ENCODE data around the gene IFNA2. TPM values are rescaled to one million over a fixed set of nuclear protein-coding genes. Genes with fewer than 3 reads are reported as not detected.
"Not testable (repeated sequence)": the region's sequence is repeated elsewhere in the genome, so short reads cannot be mapped to it uniquely, and the experiment has no call there.

IFNA2 gene
- total RNA-seq, 1 experiment from 2014 or later, result not detected

GRCh38 chr9:21395778-21396717 lies 10.8 kb upstream of the IFNA2 start:
- in situ Hi-C loops (cut with HindIII; ENCODE audit: low pct_unique_long_range_greater_than_20kb, low sequenced_read_pairs), result no loop called here
- peak; percentile 48 for DNase-seq (ENCODE audit: low read depth, low spot score)

GRCh38 chr9:21392270-21392669 lies 7.1 kb upstream of the IFNA2 start:
- peak; percentile 69 for DNase-seq (ENCODE audit: low read depth, low spot score)
- in situ Hi-C loops (cut with HindIII; ENCODE audit: low pct_unique_long_range_greater_than_20kb, low sequenced_read_pairs), result no loop called here

GRCh38 chr9:21383627-21384026 lies 1.6 kb downstream of the IFNA2 start:
- in situ Hi-C loops (cut with HindIII; ENCODE audit: low pct_unique_long_range_greater_than_20kb, low sequenced_read_pairs), result no loop called here
- no peak for DNase-seq (ENCODE audit: low read depth, low spot score)

DNA sequence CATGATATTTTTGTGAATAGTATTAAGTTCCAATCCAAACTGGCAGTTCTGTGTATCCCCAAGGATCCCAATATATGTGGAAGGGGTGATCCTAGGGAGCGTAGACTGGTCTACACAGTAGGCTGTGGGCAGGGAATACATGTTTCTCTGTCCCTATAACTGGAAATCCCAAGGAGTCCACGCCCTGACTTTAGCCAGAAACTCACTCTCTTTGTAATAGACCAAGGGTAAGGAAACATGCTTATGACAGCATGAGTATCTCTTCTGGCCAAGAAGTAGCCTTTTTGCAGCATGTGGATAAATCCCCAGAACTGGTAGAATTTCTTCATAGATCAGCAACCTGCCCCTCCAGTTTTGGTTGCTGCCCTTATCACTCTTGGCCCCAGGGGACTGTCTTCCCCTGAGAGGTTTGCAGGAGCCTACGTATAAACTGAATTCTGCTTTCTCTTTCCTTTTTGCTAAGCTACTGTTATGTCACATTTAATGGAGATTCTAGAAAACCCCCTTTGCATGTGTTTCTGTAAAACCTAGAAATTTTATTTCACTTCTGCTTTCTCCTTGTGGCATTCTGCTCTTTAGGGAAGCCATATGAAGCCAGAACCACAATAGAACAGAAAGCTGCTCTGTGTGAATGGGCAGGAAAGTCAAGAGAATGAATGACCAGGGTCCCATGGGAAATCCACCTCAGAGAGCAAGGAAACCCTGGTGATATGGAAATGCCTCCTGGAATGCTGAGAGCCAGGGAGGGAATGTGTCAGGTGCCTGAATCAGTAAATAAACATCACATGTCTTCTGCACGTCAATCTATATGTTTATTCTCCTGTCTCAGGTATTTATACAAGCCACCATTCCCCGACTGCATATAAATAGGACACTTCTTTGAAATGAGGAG lies 3.5 kb downstream of the IFNA2 start:
- DNase-seq (ENCODE audit: low read depth, low spot score), result peak; percentile 40
- in situ Hi-C loops (cut with HindIII; ENCODE audit: low pct_unique_long_range_greater_than_20kb, low sequenced_read_pairs), result no loop called here

DNA sequence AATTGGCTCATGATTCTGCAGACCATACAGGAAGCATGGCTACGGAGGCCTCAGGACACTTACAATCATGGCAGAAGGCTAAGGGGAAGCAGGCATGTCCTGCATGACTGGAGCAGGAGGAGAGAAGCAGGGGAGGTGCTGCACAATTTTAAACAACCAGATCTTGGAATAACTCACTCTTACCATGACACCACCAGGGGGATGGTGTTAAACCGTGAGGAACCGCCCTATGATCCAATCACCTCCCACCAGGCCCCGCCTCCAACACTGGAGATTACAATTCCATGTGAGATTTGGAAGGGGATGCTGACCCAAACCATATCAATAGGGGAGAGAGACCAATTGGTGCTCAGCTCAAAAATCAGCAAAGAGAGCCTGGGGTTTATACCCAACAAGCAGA lies 13.7 kb downstream of the IFNA2 start:
- in situ Hi-C loops (cut with HindIII; ENCODE audit: low pct_unique_long_range_greater_than_20kb, low sequenced_read_pairs); DNase-seq (ENCODE audit: low read depth, low spot score): not testable (repeated sequence)

GRCh38 chr9:21367957-21368356 lies 17.2 kb downstream of the IFNA2 start, which contains the start of gene IFNA13:
IFNA13 (minus strand) TSS chr9:21368057; CDS start chr9:21368010, 47 bp downstream.
- DNase-seq (ENCODE audit: low read depth, low spot score), result no peak
- in situ Hi-C loops (cut with HindIII; ENCODE audit: low pct_unique_long_range_greater_than_20kb, low sequenced_read_pairs), result no loop called here

DNA sequence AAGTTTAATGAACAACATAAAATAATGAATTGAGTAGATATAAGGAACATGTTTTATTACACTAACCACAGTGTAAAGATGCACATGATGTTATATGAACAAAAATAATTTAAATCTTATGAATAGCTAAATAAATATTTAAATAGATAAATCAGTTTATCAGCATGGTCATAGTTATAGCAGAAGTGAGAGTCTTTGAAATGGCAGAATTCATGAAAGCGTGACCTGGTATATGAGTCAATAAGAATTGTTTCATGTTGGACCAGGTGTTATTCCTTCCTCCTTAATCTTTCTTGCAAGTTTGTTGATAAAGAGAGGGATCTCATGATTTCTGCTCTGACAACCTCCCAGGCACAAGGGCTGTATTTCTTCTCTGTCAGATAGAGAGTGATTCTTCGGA lies 18.0 kb downstream of the IFNA2 start:
- in situ Hi-C loops (cut with HindIII; ENCODE audit: low pct_unique_long_range_greater_than_20kb, low sequenced_read_pairs); DNase-seq (ENCODE audit: low read depth, low spot score): not testable (repeated sequence)

DNA sequence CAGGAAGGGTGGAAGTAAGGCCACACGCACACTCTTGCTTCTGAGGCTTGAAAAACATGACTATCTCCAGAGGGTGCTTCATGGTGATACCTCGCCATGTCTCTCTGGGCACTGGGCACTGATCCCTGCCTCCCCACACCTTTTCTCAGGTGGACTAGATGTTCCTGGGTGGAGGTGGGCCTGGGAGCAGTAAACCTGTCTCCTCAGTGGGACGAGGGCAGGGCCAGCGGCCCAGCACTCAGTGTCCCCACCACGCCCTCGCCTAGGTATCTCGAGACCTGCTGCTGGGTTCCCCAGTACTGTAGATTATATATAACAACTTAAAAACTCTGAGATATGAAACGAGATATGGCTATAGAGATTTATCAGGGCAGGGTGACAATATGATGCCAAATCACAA lies 22.9 kb downstream of the IFNA2 start:
- in situ Hi-C loops (cut with HindIII; ENCODE audit: low pct_unique_long_range_greater_than_20kb, low sequenced_read_pairs), result no loop called here

GRCh38 chr9:21357479-21358460 lies 27.4 kb downstream of the IFNA2 start:
- no peak for DNase-seq (ENCODE audit: low read depth, low spot score)
- in situ Hi-C loops (cut with HindIII; ENCODE audit: low pct_unique_long_range_greater_than_20kb, low sequenced_read_pairs), result no loop called here

More for the DNA sequence above, 22.9 kb downstream of the IFNA2 start:
- DNase-seq (ENCODE audit: low read depth, low spot score), result no peak

GRCh38 chr9:21350787-21351186 lies 34.4 kb downstream of the IFNA2 start, which contains the start of gene IFNA6:
IFNA6 (minus strand) TSS chr9:21350887; CDS start chr9:21350887, 0 bp downstream.
- in situ Hi-C loops (cut with HindIII; ENCODE audit: low pct_unique_long_range_greater_than_20kb, low sequenced_read_pairs), result no loop called here
- no peak for DNase-seq (ENCODE audit: low read depth, low spot score)

DNA sequence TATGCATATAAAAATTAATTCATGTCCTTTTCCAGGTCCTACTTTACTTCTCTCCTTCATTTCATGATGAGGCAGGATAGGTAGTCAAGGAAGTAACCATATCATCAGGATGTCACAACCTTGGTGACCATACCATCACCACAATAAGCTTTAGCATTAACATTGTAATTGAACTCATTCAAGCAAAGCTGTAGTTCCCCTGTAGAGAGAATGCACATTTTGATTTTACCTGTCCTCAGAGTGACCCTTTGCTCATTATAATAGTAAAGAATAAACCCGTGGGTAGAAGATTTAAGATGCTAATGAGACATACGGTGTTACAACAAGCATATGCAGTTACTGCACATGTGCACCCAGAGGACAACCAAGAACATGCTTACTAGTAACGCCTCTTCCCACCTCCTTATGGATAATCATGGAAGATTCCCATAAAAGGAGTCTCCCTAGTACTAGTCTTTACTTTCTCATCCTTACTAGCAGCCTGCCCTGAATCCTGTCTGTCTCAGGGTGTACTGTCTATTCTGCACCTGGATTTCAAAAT lies 36.7 kb downstream of the IFNA2 start:
- in situ Hi-C loops (cut with HindIII; ENCODE audit: low pct_unique_long_range_greater_than_20kb, low sequenced_read_pairs), result no loop called here
- DNase-seq (ENCODE audit: low read depth, low spot score), result no peak

DNA sequence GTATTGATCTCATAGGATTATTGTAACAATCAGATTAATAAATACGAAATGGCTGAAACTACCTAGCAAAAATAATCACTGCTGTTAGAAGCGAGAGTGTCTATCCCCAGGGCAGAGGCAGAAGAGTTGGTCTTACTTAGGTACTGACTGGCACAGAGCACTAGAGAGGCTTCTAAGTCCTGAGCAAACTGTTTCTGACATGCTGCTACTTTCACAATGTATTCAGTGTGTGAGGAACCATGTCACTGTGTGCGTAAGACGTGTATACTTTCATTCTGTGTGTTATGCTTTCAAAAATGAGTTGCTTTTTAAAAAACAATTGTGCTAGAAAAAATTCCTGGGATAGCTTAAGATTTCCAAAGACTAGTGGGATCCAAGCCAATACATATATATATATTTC lies 44.5 kb downstream of the IFNA2 start:
- DNase-seq (ENCODE audit: low read depth, low spot score), result no peak
- in situ Hi-C loops (cut with HindIII; ENCODE audit: low pct_unique_long_range_greater_than_20kb, low sequenced_read_pairs), result no loop called here

DNA sequence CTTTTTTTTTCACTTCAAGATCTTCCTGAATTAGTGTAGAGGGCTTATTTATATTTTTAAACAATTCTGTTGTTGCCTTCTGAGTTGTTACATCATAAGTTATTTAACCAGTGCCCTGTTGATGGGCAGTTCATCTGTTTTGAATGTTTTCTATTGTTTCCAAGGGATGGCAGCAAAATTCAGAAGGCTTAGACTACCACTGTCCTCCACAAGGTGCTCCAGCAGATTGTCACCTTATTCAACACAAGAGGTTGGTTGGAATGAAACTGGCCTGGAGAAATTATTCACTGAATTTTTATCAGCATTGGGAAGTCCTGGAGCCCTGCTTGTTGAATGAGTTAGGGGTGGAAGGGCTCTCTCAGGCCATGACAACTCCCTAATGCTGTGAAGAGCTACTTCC lies 48.7 kb downstream of the IFNA2 start:
- DNase-seq (ENCODE audit: low read depth, low spot score), result no peak
- in situ Hi-C loops (cut with HindIII; ENCODE audit: low pct_unique_long_range_greater_than_20kb, low sequenced_read_pairs), result no loop called here

GRCh38 chr9:21334701-21335632 lies 50.2 kb downstream of the IFNA2 start, which contains the start of gene KLHL9:
KLHL9 (minus strand) TSS chr9:21335404; CDS start chr9:21334859, 545 bp downstream.
- DNase-seq (ENCODE audit: low read depth, low spot score), result peak; percentile 88
- in situ Hi-C loops (cut with HindIII; ENCODE audit: low pct_unique_long_range_greater_than_20kb, low sequenced_read_pairs), result no loop called here

Data from SK-MEL-5 (cell line).